WTC11 (cell line): Measurements from ENCODE around the gene CPLANE1. TPM values are rescaled to one million over a fixed set of nuclear protein-coding genes. Genes with fewer than 3 reads are reported as not detected.

Experiments used
- ATAC-seq: fragments of 200-7000 bp; cut with Tn5 transposase; 2 replicates; pipeline ENCODE4 v1.10.0; 2021; ENCODE audit warnings: mild to moderate bottlenecking, moderate library complexity
- CTCF ChIA-PET: fragments of 300-600 bp; sonication (Branson Sonifier 250); formaldehyde crosslinking; loops from one replicate; lab custom pipeline; 2021; ENCODE audit warnings: antibody characterized with exemption; lab: Charles Lee
- POLR2A ChIA-PET: fragments of 350-600 bp; sonication (Branson Sonifier 250); formaldehyde crosslinking; loops from one replicate; lab custom pipeline; 2021; ENCODE audit warnings: antibody characterized with exemption; lab: Charles Lee
- DNase-seq: peaks from one replicate; pipeline ENCODE4 v3.0.0; 2021; ENCODE audit warnings: low spot score
- H3K27ac Mint-ChIP-seq: 2 replicates; pipeline ENCODE4 v1.8.0; 2021; ENCODE audit warnings: mixed read lengths
- H3K27me3 Mint-ChIP-seq: 2 replicates; pipeline ENCODE4 v1.8.0; 2021; ENCODE audit warnings: low read depth, mild to moderate bottlenecking, moderate library complexity, mixed read lengths
- H3K36me3 Mint-ChIP-seq: 2 replicates; pipeline ENCODE4 v1.8.0; 2021; ENCODE audit warnings: mixed read lengths
- H3K4me1 Mint-ChIP-seq: 2 replicates; pipeline ENCODE4 v1.8.0; 2022; ENCODE audit warnings: mixed read lengths
- H3K4me3 Mint-ChIP-seq: 2 replicates; pipeline ENCODE4 v1.8.0; 2021; ENCODE audit warnings: mild to moderate bottlenecking, moderate library complexity, mixed read lengths
- H3K9me3 Mint-ChIP-seq: 2 replicates; pipeline ENCODE4 v1.8.0; 2021; ENCODE audit warnings: mixed read lengths
- CREB1 ChIP-seq: sonication (generic); formaldehyde crosslinking; IDR thresholded peaks from 2 replicates; pipeline ENCODE4 v1.8.0; 2023; ENCODE audit warnings: mild to moderate bottlenecking, missing genetic modification reagents
- E2F5 ChIP-seq: sonication (generic); formaldehyde crosslinking; IDR thresholded peaks from 2 replicates; pipeline ENCODE4 v1.8.1; 2022; ENCODE audit warnings: mild to moderate bottlenecking, moderate library complexity, missing genetic modification reagents
- MXD4 ChIP-seq: fragments of 250-450 bp; sonication (Bioruptor Pico); IDR thresholded peaks from 2 replicates; pipeline ENCODE4 v1.8.0; 2021; ENCODE audit warnings: mild to moderate bottlenecking, moderate library complexity, borderline replicate concordance
- NFE2L1 ChIP-seq: sonication (generic); formaldehyde crosslinking; IDR thresholded peaks from 2 replicates; pipeline ENCODE4 v1.8.1; 2023; ENCODE audit warnings: missing genetic modification reagents
- NR1H2 ChIP-seq: sonication (generic); formaldehyde crosslinking; IDR thresholded peaks from 2 replicates; pipeline ENCODE4 v1.9.0; 2021; ENCODE audit warnings: mild to moderate bottlenecking, moderate library complexity, missing genetic modification reagents
- OVOL2 ChIP-seq: fragments of 250-450 bp; sonication (Bioruptor Pico); IDR thresholded peaks from 2 replicates; pipeline ENCODE4 v1.9.0; 2021; ENCODE audit warnings: mild to moderate bottlenecking, borderline replicate concordance
- PRRX2 ChIP-seq: fragments of 250-450 bp; sonication (Bioruptor Pico); IDR thresholded peaks from 2 replicates; pipeline ENCODE4 v1.8.0; 2021; ENCODE audit warnings: mild to moderate bottlenecking
- SMAD3 ChIP-seq: sonication (generic); formaldehyde crosslinking; IDR thresholded peaks from 2 replicates; pipeline ENCODE4 v1.8.0; 2022; ENCODE audit warnings: missing genetic modification reagents, mild to moderate bottlenecking, borderline replicate concordance
- ZNF138 ChIP-seq: sonication (generic); formaldehyde crosslinking; conservative IDR thresholded peaks from 2 replicates; pipeline ENCODE4 v1.8.1; 2022; ENCODE audit warnings: mild to moderate bottlenecking, moderate library complexity, missing genetic modification reagents
- ZNF671 ChIP-seq: fragments of 250-450 bp; sonication (Bioruptor Pico); IDR thresholded peaks from 2 replicates; pipeline ENCODE4 v1.8.0; 2021; ENCODE audit warnings: mild to moderate bottlenecking
- total RNA-seq: library from RNA; stranded (reverse); gene quantifications from 3 replicates; pipeline ENCODE4 v1.2.3, GENCODE V29; 2021
- TF ChIP-seq, protein P1 (sequence below): sonication (generic); formaldehyde crosslinking; IDR thresholded peaks from 2 replicates; pipeline ENCODE4 v1.8.0; 2023; ENCODE audit warnings: missing genetic modification reagents, mild to moderate bottlenecking, borderline replicate concordance
- TF ChIP-seq, protein P2 (sequence below): sonication (generic); formaldehyde crosslinking; IDR thresholded peaks from 2 replicates; pipeline ENCODE4 v1.8.0; 2022; ENCODE audit warnings: mild to moderate bottlenecking, missing genetic modification reagents
- TF ChIP-seq, protein P3 (sequence below): sonication (generic); formaldehyde crosslinking; IDR thresholded peaks from 2 replicates; pipeline ENCODE4 v1.8.1; 2023; ENCODE audit warnings: mild to moderate bottlenecking, missing genetic modification reagents

The CPLANE1 gene
- total RNA-seq, 1 experiment from 2014 or later: 4.8 TPM

DNA sequence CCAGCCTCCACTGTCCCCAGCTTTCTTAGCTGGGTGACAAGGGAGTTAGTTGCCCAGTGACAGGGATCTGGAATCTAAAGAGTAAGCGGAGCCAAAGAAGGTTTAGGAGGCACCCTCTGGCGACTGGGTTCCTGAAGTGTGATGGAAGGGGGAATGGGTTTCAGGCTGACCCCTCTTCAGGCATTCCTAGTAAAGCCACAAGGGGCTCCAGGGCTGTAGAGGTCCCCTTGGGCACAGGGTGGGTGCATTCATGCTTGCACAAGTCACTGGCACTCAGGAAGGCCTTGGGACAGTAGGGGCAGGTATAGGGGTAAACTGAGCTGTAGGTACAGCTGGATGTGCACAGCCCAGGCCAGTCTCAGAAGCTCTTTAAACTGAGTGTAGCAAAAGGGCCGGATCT lies 74.2 kb downstream of the CPLANE1 start (continued):
- TF ChIP-seq, protein P1, sequence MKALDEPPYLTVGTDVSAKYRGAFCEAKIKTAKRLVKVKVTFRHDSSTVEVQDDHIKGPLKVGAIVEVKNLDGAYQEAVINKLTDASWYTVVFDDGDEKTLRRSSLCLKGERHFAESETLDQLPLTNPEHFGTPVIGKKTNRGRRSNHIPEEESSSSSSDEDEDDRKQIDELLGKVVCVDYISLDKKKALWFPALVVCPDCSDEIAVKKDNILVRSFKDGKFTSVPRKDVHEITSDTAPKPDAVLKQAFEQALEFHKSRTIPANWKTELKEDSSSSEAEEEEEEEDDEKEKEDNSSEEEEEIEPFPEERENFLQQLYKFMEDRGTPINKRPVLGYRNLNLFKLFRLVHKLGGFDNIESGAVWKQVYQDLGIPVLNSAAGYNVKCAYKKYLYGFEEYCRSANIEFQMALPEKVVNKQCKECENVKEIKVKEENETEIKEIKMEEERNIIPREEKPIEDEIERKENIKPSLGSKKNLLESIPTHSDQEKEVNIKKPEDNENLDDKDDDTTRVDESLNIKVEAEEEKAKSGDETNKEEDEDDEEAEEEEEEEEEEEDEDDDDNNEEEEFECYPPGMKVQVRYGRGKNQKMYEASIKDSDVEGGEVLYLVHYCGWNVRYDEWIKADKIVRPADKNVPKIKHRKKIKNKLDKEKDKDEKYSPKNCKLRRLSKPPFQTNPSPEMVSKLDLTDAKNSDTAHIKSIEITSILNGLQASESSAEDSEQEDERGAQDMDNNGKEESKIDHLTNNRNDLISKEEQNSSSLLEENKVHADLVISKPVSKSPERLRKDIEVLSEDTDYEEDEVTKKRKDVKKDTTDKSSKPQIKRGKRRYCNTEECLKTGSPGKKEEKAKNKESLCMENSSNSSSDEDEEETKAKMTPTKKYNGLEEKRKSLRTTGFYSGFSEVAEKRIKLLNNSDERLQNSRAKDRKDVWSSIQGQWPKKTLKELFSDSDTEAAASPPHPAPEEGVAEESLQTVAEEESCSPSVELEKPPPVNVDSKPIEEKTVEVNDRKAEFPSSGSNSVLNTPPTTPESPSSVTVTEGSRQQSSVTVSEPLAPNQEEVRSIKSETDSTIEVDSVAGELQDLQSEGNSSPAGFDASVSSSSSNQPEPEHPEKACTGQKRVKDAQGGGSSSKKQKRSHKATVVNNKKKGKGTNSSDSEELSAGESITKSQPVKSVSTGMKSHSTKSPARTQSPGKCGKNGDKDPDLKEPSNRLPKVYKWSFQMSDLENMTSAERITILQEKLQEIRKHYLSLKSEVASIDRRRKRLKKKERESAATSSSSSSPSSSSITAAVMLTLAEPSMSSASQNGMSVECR (CRISPR knock-in tag): no peak
- TF ChIP-seq, all 79 proteins: peak for 0

GRCh38 chr5:37172957-37173356 lies 76.2 kb downstream of the CPLANE1 start:
- Mint-ChIP-seq H3K9me3 (no peaks in the 10 kb centered on the region), H3K4me3 (no peak overlapping the region), H3K36me3 (peaks cover 8% of the 10 kb centered on the region; the same call in 1 of the 2 replicates), H3K4me1 (no peaks in the 10 kb centered on the region), H3K27me3 (no peaks in the 10 kb centered on the region), H3K27ac (no peak overlapping the region)
- TF ChIP-seq PRRX2 (no peak), NFE2L1 (no peak), E2F5 (CRISPR knock-in tag) (no peak), ZNF671 (CRISPR knock-in tag) (no peak), OVOL2 (CRISPR knock-in tag) (no peak), ZNF138 (CRISPR knock-in tag) (no peak), CREB1 (no peak), NR1H2 (CRISPR knock-in tag) (no peak), MXD4 (CRISPR knock-in tag) (no peak), SMAD3 (CRISPR knock-in tag) (no peak)
- TF ChIP-seq, protein P2, sequence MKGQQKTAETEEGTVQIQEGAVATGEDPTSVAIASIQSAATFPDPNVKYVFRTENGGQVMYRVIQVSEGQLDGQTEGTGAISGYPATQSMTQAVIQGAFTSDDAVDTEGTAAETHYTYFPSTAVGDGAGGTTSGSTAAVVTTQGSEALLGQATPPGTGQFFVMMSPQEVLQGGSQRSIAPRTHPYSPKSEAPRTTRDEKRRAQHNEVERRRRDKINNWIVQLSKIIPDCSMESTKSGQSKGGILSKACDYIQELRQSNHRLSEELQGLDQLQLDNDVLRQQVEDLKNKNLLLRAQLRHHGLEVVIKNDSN (CRISPR knock-in tag): no peak
- TF ChIP-seq, protein P1 (CRISPR knock-in tag): no peak
- TF ChIP-seq, protein P3, sequence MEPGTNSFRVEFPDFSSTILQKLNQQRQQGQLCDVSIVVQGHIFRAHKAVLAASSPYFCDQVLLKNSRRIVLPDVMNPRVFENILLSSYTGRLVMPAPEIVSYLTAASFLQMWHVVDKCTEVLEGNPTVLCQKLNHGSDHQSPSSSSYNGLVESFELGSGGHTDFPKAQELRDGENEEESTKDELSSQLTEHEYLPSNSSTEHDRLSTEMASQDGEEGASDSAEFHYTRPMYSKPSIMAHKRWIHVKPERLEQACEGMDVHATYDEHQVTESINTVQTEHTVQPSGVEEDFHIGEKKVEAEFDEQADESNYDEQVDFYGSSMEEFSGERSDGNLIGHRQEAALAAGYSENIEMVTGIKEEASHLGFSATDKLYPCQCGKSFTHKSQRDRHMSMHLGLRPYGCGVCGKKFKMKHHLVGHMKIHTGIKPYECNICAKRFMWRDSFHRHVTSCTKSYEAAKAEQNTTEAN (CRISPR knock-in tag): no peak
- POLR2A ChIA-PET: no interaction called here
- ATAC-seq (no peak), DNase-seq (no peak)
- CTCF ChIA-PET: no interaction called here
